Mucosa of descending colon (tissue), 3 donors: ENCODE measurements around the gene NHLH1. TPM values are rescaled to one million over a fixed set of nuclear protein-coding genes. Genes with fewer than 3 reads are reported as not detected.

ENCODE experiments used
- ATAC-seq: fragments of 200-7000 bp; cut with Tn5 transposase; one replicate; pipeline ENCODE4 v1.9.1; 2020; ENCODE audit warnings: mild to moderate bottlenecking, moderate library complexity
- DNase-seq, 3 donors: peaks; one replicate each; pipeline ENCODE4 v3.0.0-alpha.2; 2020
- H3K36me3 ChIP-seq: fragments of 200-600 bp; one replicate; pipeline ENCODE4 v1.8.0; 2021; ENCODE audit warnings: low read depth, mild to moderate bottlenecking
- H3K4me1 ChIP-seq: fragments of 200-600 bp; one replicate; pipeline ENCODE4 v1.8.0; 2021; ENCODE audit warnings: low read depth, mild to moderate bottlenecking
- H3K4me3 ChIP-seq: fragments of 200-600 bp; one replicate; pipeline ENCODE4 v1.8.0; 2021; ENCODE audit warnings: mild to moderate bottlenecking
- H3K9me3 ChIP-seq: fragments of 200-600 bp; one replicate; pipeline ENCODE4 v1.8.0; 2021; ENCODE audit warnings: mild to moderate bottlenecking
- intact Hi-C, 2 donors: fragments of 100-400 bp; cut with DNase I in 1 of 2; cut with micrococcal nuclease in 1 of 2; formaldehyde crosslinking; loops; one replicate each; pipeline versions ENCODE4 v1.11.0 to v1.11.1; 2022; cut with DNase I, micrococcal nuclease
- total RNA-seq, 3 donors: library from RNA; stranded (reverse); fragmentation: NEBNext Ultra II Directional in 2 of 3; extraction: Animal tissue kit (Norgen Biotek cat#: 25700) in 2 of 3; gene quantifications; one replicate each; pipeline versions ENCODE4 v1.2.1 to v1.2.4, GENCODE V29; 2021 to 2023
- TF ChIP-seq, protein P1 (sequence below): fragments of 200-600 bp; IDR thresholded peaks from one replicate; pipeline ENCODE4 v1.8.0; 2022; ENCODE audit warnings: antibody characterized with exemption, mild to moderate bottlenecking
- donor health status: DM: no; HTN: no; CAD: no; lungs with moderate emphysema.
- donor health status: DM: no; HTN: no; CAD: no.
- donor health status: DM: no; HTN: yes; CAD: no.

NHLH1 gene
- total RNA-seq, 3 donors from 2014 or later, result 0.14 to 0.16 (median 0.14) TPM

DNA sequence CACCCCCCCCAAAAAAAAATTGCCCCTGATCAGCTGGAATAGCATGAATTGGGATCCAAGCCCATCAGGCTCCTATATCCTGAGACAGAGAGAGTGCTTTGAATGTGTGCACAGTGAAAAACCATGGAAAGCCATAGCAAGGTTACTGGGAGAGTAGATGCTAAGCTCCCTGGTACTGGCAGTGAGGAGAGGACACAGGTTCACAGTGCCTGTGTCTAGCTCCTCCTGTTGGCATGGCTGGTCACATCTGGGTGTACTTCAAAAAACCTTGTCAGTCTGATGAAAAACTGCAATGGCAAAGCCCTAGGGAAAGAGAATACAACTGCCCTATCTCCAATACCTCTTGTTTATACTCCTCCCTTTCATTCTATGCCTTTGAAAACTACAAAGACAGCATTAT is 36.8 kb upstream of the NHLH1 start:
- Histone ChIP-seq H3K4me3 (no peak overlapping the region), H3K4me1 (no peaks in the 10 kb centered on the region), H3K36me3 (peaks cover 36% of the 10 kb centered on the region), H3K9me3 (no peaks in the 10 kb centered on the region)
- ATAC-seq (no peak), DNase-seq (no peak)
- TF ChIP-seq, protein P1, sequence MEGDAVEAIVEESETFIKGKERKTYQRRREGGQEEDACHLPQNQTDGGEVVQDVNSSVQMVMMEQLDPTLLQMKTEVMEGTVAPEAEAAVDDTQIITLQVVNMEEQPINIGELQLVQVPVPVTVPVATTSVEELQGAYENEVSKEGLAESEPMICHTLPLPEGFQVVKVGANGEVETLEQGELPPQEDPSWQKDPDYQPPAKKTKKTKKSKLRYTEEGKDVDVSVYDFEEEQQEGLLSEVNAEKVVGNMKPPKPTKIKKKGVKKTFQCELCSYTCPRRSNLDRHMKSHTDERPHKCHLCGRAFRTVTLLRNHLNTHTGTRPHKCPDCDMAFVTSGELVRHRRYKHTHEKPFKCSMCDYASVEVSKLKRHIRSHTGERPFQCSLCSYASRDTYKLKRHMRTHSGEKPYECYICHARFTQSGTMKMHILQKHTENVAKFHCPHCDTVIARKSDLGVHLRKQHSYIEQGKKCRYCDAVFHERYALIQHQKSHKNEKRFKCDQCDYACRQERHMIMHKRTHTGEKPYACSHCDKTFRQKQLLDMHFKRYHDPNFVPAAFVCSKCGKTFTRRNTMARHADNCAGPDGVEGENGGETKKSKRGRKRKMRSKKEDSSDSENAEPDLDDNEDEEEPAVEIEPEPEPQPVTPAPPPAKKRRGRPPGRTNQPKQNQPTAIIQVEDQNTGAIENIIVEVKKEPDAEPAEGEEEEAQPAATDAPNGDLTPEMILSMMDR, result no peak
- intact Hi-C loops, result no loop called here

DNA sequence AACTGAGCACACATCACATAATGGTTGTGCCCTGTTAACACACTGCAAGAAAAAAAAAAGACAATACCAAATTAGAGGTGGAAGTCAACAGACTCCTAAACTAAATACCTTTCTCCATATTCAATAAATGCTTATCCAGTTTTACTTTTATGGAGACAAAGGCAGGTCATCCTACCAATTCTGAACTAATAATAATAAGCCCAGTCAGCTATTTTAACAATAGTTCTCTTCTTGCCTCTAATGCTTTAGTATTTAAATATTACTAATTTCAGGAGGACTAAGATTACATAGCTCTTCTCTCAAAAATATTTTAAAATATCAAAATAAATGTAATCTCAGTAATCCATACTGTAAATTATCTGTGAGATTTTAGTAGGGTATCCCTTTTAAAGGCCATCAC is 34.4 kb upstream of the NHLH1 start:
- Histone ChIP-seq H3K4me3 (no peak overlapping the region), H3K36me3 (peaks cover 33% of the 10 kb centered on the region), H3K4me1 (no peaks in the 10 kb centered on the region), H3K9me3 (no peaks in the 10 kb centered on the region)
- DNase-seq (no peak), ATAC-seq (no peak)
- TF ChIP-seq, protein P1, result no peak
- intact Hi-C loops, result no loop called here

DNA sequence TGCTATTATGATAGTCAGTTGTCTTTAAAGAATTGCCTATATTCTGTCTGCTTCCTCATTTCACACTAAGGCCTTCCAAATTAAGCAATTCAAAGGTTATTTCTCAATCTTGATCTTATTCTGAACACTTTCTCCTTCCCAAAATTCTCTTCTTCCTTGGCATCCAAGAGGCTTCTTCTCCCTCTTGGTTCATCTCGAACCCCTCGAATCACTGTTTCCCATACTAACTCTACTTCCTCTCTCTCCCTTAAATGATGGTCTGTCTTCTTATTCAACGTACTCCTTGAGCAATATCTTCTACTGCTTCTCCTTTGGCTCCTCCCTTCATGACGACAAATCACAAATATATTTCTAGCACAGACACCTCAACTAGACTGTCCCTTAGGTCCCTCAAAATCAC is 28.3 kb upstream of the NHLH1 start:
- Histone ChIP-seq H3K36me3 (peaks cover 4% of the 10 kb centered on the region), H3K4me1 (no peaks in the 10 kb centered on the region), H3K9me3 (no peaks in the 10 kb centered on the region), H3K4me3 (no peak overlapping the region)
- ATAC-seq (no peak), DNase-seq (no peak)
- intact Hi-C loops, result no loop called here
- TF ChIP-seq, protein P1, result no peak

DNA sequence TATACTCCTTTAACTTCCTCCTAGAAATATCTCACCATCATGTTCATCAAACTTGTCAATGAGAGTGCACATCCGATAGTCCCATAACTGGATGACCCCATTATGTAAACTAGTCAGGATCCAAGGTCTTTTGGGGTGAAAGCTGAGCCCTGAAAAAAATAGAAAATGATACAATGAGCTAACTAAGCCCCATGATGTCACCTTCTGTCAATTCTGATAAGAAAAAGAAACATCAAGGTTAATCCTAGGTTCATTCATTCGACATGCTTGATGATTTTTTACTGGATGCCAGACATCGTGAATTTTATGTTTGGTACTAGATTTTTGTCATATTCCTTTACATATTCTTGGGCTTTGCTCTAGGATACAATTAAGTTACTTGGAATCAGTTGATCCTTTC is 26.7 kb upstream of the NHLH1 start:
- Histone ChIP-seq H3K4me1 (peaks cover 7% of the 10 kb centered on the region), H3K36me3 (peaks cover 4% of the 10 kb centered on the region)
- intact Hi-C loops, result no loop called here

DNA sequence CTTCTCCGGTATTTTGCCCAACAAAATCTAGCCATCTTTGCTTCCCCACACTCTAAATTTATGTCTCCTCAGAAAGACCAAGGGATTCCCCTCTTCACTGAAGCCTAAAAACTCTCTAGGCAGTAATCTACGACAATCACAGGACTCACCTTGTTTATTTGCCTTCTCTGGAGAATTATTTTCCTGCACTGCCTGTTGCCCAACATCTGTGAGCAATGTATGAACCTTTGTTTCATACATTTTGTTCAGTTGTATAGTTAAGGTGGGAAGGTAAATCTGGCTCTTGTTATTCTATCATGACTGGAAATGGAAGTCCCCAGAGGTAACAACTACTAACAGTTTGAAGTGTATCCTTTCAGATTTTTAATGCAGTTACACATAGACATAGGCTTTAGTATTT is 26.0 kb upstream of the NHLH1 start:
- TF ChIP-seq, protein P1, result no peak

More for the DNA sequence above, 26.7 kb upstream of the NHLH1 start:
- no peaks in the 10 kb centered on the region for H3K9me3 ChIP-seq
- DNase-seq (no peak), ATAC-seq (no peak)
- TF ChIP-seq, protein P1, result no peak
- no peak overlapping the region for H3K4me3 ChIP-seq

DNA sequence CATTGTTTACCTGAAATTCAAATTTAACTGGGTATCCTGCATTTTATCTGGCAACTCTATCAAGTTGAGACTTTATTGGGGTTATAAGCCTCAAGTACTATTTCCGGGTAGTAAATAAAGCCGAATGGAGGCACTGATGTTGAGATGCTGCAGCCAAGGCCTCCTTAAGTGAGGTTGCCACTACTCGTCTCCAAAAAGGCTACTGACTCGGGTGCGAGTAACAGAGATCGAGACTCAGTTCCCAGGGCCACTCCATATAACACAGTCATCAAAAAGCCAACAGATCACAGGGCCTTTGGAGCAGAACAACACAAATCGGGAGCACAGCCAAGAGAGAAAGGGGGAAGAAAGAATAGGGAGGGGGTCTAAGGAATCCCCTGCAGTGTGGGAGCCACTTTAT is 24.3 kb upstream of the NHLH1 start:
- DNase-seq, result no peak
- intact Hi-C loops, result no loop called here

More for the DNA sequence above, 26.0 kb upstream of the NHLH1 start:
- intact Hi-C loops, result no loop called here
- Histone ChIP-seq H3K4me1 (peaks cover 7% of the 10 kb centered on the region), H3K36me3 (peaks cover 5% of the 10 kb centered on the region), H3K4me3 (no peak overlapping the region), H3K9me3 (no peaks in the 10 kb centered on the region)
- no peak for DNase-seq
- no peak for ATAC-seq

More for the DNA sequence above, 24.3 kb upstream of the NHLH1 start:
- peaks cover 7% of the 10 kb centered on the region for H3K4me1 ChIP-seq
- H3K4me3 ChIP-seq, result peak overlapping the region; percentile 85
- ATAC-seq, result peak; percentile 32
- no peaks in the 10 kb centered on the region for H3K9me3 ChIP-seq
- H3K36me3 ChIP-seq, result peaks cover 11% of the 10 kb centered on the region
- TF ChIP-seq, protein P1, result no peak
